ENCODE results near the gene TTLL9.

Gene TTLL9

GRCh38 chr20:31831771-31832306 is 38.6 kb upstream of the TTLL9 start:
- TF ChIP-seq ZNF274 (IDR thresholded peaks at IDR 0.05; ENCODE audit: low read depth, low read length), result no peak
- H3K4me3 ChIP-seq (ENCODE audit: low read length), result no peak overlapping the region

- TF ChIP-seq ZNF274 (IDR thresholded peaks at IDR 0.05; ENCODE audit: low read depth, low read length), result no peak
- H3K4me3 ChIP-seq (ENCODE audit: low read length), result no peak overlapping the region
Observed at GRCh38 chr20:31833130-31833930, 37.1 kb upstream of the TTLL9 start.

- no peak for TF ChIP-seq ZNF274 (IDR thresholded peaks at IDR 0.05; ENCODE audit: low read depth, low read length)
- H3K4me3 ChIP-seq (ENCODE audit: low read length), result no peak overlapping the region
Observed at GRCh38 chr20:31833931-31834521, 36.4 kb upstream of the TTLL9 start.

- no peak overlapping the region for H3K4me3 ChIP-seq (ENCODE audit: low read length)
- no peak for TF ChIP-seq ZNF274 (IDR thresholded peaks at IDR 0.05; ENCODE audit: low read depth, low read length)
Observed at GRCh38 chr20:31835554-31835953, 34.9 kb upstream of the TTLL9 start.

- TF ChIP-seq ZNF274 (IDR thresholded peaks at IDR 0.05; ENCODE audit: low read depth, low read length), result no peak
- no peak overlapping the region for H3K4me3 ChIP-seq (ENCODE audit: low read length)
Observed at GRCh38 chr20:31835977-31836852, 34.2 kb upstream of the TTLL9 start.

GRCh38 chr20:31836853-31837608 is 33.4 kb upstream of the TTLL9 start:
- H3K4me3 ChIP-seq (ENCODE audit: low read length), result no peak overlapping the region
- TF ChIP-seq ZNF274 (IDR thresholded peaks at IDR 0.05; ENCODE audit: low read depth, low read length), result no peak

GRCh38 chr20:31837896-31838397 is 32.5 kb upstream of the TTLL9 start:
- TF ChIP-seq ZNF274 (IDR thresholded peaks at IDR 0.05; ENCODE audit: low read depth, low read length), result no peak
- H3K4me3 ChIP-seq (ENCODE audit: low read length), result no peak overlapping the region

GRCh38 chr20:31838646-31839292 is 31.7 kb upstream of the TTLL9 start:
- no peak for TF ChIP-seq ZNF274 (IDR thresholded peaks at IDR 0.05; ENCODE audit: low read depth, low read length)
- H3K4me3 ChIP-seq (ENCODE audit: low read length), result no peak overlapping the region

- no peak for TF ChIP-seq ZNF274 (IDR thresholded peaks at IDR 0.05; ENCODE audit: low read depth, low read length)
- H3K4me3 ChIP-seq (ENCODE audit: low read length), result no peak overlapping the region
Observed at GRCh38 chr20:31839782-31840487, 30.5 kb upstream of the TTLL9 start.

- no peak for TF ChIP-seq ZNF274 (IDR thresholded peaks at IDR 0.05; ENCODE audit: low read depth, low read length)
- no peak overlapping the region for H3K4me3 ChIP-seq (ENCODE audit: low read length)
Observed at GRCh38 chr20:31840906-31841816, 29.3 kb upstream of the TTLL9 start.

- H3K4me3 ChIP-seq (ENCODE audit: low read length), result no peak overlapping the region
- no peak for TF ChIP-seq ZNF274 (IDR thresholded peaks at IDR 0.05; ENCODE audit: low read depth, low read length)
Observed at GRCh38 chr20:31841928-31842327, 28.5 kb upstream of the TTLL9 start.

All from GM08714 (cell line).